Right atrium auricular region (tissue), 2 donors: ENCODE results near the gene EVI5L. TPM values are rescaled to one million over a fixed set of nuclear protein-coding genes. Genes with fewer than 3 reads are reported as not detected.
A peak's percentile ranks its signal among the peaks of the same experiment; 100 is the strongest.

Source experiments
- DNase-seq: peaks from one replicate; pipeline ENCODE4 v3.0.0-alpha.2; 2019; ENCODE audit warnings: low spot score
- H3K27ac ChIP-seq, 2 donors: fragments of 200-600 bp; sonication (generic); 1 replicate in 1 of 2; 2 replicates in 1 of 2; pipeline ENCODE4 v1.5.1; 2016 to 2019
- H3K27me3 ChIP-seq, 2 donors: fragments of 200-600 bp; sonication (generic); one replicate each; pipeline versions ENCODE4 v1.5.1 to v1.6.0; 2017 to 2019
- H3K36me3 ChIP-seq: fragments of 200-600 bp; sonication (generic); one replicate; pipeline ENCODE4 v1.5.1; 2016
- H3K4me1 ChIP-seq, 2 donors: fragments of 200-600 bp; sonication (generic); one replicate each; pipeline versions ENCODE4 v1.5.1 to v1.6.0; 2017 to 2019
- H3K4me3 ChIP-seq, 2 donors: fragments of 200-600 bp; sonication (generic); 1 replicate in 1 of 2; 2 replicates in 1 of 2; pipeline ENCODE4 v1.5.1; 2017 to 2019; ENCODE audit warnings: mild to moderate bottlenecking in 1 of 2, moderate library complexity in 1 of 2
- H3K9me3 ChIP-seq, 2 donors: fragments of 200-600 bp; sonication (generic); one replicate each; pipeline ENCODE4 v1.5.1; 2019
- total RNA-seq, 2 donors: library from RNA; depleted of rRNA; stranded (reverse); fragments of >200 nt; gene quantifications; one replicate each; pipeline ENCODE4 v1.1.0, GENCODE V29; 2016
- TF ChIP-seq, protein P1 (sequence below), 2 donors: fragments of 200-600 bp; sonication (generic); IDR thresholded peaks; one replicate each; pipeline ENCODE4 v1.5.1; 2019; ENCODE audit warnings: antibody characterized with exemption in 2 of 2

Gene EVI5L
- total RNA-seq, 2 donors from 2014 or later: 14.2 to 17.4 TPM

- Histone ChIP-seq H3K27ac (no peak overlapping the region), H3K4me3 (no peak overlapping the region), H3K9me3 (no peaks in the 10 kb centered on the region), H3K4me1 (peaks cover 0 to 40% of the 10 kb centered on the region in 2 donors), H3K36me3 (no peaks in the 10 kb centered on the region), H3K27me3 (no peaks in the 10 kb centered on the region)
- TF ChIP-seq, protein P1, sequence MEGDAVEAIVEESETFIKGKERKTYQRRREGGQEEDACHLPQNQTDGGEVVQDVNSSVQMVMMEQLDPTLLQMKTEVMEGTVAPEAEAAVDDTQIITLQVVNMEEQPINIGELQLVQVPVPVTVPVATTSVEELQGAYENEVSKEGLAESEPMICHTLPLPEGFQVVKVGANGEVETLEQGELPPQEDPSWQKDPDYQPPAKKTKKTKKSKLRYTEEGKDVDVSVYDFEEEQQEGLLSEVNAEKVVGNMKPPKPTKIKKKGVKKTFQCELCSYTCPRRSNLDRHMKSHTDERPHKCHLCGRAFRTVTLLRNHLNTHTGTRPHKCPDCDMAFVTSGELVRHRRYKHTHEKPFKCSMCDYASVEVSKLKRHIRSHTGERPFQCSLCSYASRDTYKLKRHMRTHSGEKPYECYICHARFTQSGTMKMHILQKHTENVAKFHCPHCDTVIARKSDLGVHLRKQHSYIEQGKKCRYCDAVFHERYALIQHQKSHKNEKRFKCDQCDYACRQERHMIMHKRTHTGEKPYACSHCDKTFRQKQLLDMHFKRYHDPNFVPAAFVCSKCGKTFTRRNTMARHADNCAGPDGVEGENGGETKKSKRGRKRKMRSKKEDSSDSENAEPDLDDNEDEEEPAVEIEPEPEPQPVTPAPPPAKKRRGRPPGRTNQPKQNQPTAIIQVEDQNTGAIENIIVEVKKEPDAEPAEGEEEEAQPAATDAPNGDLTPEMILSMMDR (IDR thresholded peaks at IDR 0.05): no peak
- DNase-seq: no peak
Observed at GRCh38 chr19:7832781-7833180, 2.8 kb downstream of the EVI5L start.

DNA sequence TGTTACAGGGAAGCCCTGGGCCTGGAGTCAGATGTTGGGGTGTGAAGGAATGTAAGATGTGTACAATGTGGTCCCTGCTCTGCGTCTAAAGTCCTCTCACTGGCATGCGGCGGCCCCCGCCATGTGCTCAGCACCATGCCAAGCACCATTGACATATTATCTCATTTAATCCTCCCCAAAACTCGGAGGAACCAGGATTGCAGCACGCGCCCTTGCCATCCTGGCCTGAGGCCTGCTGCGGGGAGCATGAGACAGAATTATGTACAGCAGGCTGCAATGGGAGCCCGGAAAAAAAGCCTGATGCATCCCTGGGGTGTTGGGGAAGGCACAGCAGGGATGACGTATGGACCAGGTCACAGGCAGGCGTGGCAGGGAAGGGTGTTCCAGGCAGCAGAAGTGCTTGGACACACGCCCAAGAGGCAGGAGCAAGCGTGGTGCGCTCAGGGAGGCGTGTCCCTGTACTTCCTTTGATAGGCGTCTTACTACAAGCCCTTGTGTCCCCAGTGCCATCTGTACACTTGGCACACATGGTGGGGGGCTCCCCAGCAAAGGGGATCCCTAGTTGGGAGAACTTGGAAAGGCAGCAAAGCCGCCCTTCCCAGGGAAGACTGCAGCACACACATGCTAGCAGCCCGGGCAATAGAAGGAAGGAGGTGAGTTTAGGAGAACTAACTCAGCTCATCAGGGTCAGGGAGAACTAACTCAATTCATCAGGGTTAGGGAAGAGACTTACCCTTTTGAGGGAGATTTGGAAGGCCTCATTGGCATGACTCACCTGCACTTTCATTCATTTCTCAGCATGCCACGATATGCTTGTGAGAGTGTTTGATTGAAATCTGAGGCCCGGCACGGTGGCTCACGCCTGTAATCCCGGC lies 3.4 kb downstream of the EVI5L start:
- H3K27me3 ChIP-seq: no peaks in the 10 kb centered on the region
- H3K27ac ChIP-seq: no peak overlapping the region

GRCh38 chr19:7839476-7839875 lies 9.5 kb downstream of the EVI5L start:
- no peak overlapping the region for H3K4me3 ChIP-seq
- no peaks in the 10 kb centered on the region for H3K27me3 ChIP-seq
- no peak overlapping the region for H3K27ac ChIP-seq
- TF ChIP-seq, protein P1 (IDR thresholded peaks at IDR 0.05): no peak
- H3K36me3 ChIP-seq: no peaks in the 10 kb centered on the region
- DNase-seq: no peak
- no peaks in the 10 kb centered on the region for H3K9me3 ChIP-seq
- no peaks in the 10 kb centered on the region for H3K4me1 ChIP-seq

More for the DNA sequence above, 3.4 kb downstream of the EVI5L start:
- Histone ChIP-seq H3K9me3 (no peaks in the 10 kb centered on the region), H3K4me1 (peaks cover 0 to 40% of the 10 kb centered on the region in 2 donors), H3K36me3 (no peaks in the 10 kb centered on the region), H3K4me3 (no peak overlapping the region)
- TF ChIP-seq, protein P1 (IDR thresholded peaks at IDR 0.05): no peak
- DNase-seq: peak; percentile 63

DNA sequence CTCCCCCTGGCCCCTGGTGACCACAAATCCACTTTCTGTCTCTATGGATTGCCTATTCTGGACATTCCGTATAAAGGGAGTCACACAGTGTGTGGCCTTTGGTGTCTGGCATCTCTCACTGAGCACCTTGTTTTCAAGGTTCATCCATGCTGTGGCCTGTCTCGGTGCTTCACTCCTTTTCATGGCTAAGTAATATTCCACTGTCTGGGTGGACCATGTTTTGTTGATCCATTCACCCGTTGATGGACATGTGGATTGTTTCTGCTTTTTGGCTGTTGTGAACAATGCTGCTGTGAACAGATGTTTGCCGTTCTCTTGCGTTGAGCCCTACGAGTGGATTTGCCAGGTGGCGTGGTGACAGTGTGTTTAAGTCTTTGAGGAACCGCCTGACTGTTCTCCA lies 10.6 kb downstream of the EVI5L start:
- no peak overlapping the region for H3K27ac ChIP-seq
- no peaks in the 10 kb centered on the region for H3K4me1 ChIP-seq
- no peak for DNase-seq
- H3K9me3 ChIP-seq: no peaks in the 10 kb centered on the region
- TF ChIP-seq, protein P1 (IDR thresholded peaks at IDR 0.05): no peak
- no peak overlapping the region for H3K4me3 ChIP-seq
- no peaks in the 10 kb centered on the region for H3K27me3 ChIP-seq
- no peaks in the 10 kb centered on the region for H3K36me3 ChIP-seq

- no peak for DNase-seq
Observed at GRCh38 chr19:7841751-7842660, 12.0 kb downstream of the EVI5L start.

More at GRCh38 chr19:7841751-7842660, 12.0 kb downstream of the EVI5L start:
- Histone ChIP-seq H3K4me1 (no peaks in the 10 kb centered on the region), H3K27me3 (no peaks in the 10 kb centered on the region), H3K9me3 (no peaks in the 10 kb centered on the region), H3K27ac (no peak overlapping the region), H3K36me3 (no peaks in the 10 kb centered on the region), H3K4me3 (no peak overlapping the region)
- TF ChIP-seq, protein P1 (IDR thresholded peaks at IDR 0.05): no peak
